ENCODE results near the gene MCEE.
"Not testable (repeated sequence)": the region's sequence is repeated elsewhere in the genome, so short reads cannot be mapped to it uniquely, and the experiment has no call there.

The MCEE gene

GRCh38 chr2:71148506-71149063 lies 18.6 kb upstream of the MCEE start:
- DNase-seq (ENCODE audit: extremely low spot score): no peak
- ChIA-PET POLR2A (no interaction called here), CTCF (interaction anchor here (0.7 to 2.4 kb wide), 5 partner anchors 8 to 147 kb away, joined by 3 to 11 read pairs (median 5); no protein-coding TSS in a partner anchor)
- TF ChIP-seq CTCF (IDR thresholded peaks at IDR 0.05; ENCODE audit: control extremely low read depth, extremely low read depth, low read depth, missing control alignments): no peak

DNA sequence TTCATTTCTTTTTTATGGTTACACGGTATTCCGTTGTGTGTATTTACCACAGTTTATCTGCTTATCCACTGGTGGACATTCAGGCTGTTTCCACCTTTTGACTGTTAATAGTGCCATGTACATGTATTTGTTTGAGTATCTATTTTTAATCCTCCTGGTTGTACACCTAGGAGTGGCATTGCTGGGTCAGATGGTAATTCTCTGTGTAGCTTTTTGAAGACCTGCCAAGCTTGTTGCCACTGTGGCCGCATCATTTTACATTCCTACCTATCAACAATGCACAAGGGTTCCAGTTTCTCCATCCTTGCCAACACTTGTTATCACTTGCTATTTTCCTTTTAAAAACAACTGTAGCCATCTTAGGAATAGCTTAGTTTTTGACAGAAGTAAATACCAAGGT lies 13.8 kb upstream of the MCEE start:
- POLR2A ChIA-PET: no interaction called here
- CTCF ChIA-PET: interaction anchor here (0.7 to 4.9 kb wide), 9 partner anchors 10 to 130 kb away, joined by 3 to 39 read pairs (median 4); partner anchors contain the start of gene MPHOSPH10
- DNase-seq (ENCODE audit: extremely low spot score): no peak
- TF ChIP-seq CTCF (IDR thresholded peaks at IDR 0.05; ENCODE audit: control extremely low read depth, extremely low read depth, low read depth, missing control alignments): no peak

DNA sequence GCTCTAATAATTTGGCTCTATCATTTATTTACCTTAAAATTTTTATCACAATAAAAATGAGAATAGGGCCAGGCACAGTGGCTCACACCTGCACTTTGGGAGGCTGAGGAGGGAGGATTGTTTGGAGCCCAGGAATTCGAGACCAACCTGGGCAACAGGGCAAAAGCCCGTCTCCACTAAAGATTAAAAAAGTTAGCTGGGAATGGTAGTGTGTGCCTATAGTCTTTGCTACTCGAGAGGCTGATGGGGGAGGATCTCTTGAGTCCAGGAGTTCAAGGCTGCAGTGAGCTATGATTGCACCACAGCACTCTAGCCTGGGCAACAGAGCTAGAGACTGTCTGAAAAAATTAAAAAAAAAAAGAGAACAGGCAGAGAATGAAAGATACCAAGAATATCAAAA lies 6.1 kb upstream of the MCEE start:
- POLR2A ChIA-PET: no interaction called here
- no peak for DNase-seq (ENCODE audit: extremely low spot score)
- CTCF ChIA-PET: interaction anchor here (1.5 to 1.7 kb wide), 2 partner anchors 10 to 59 kb away, joined by 3 read pairs; no protein-coding TSS in a partner anchor
- no peak for TF ChIP-seq CTCF (IDR thresholded peaks at IDR 0.05; ENCODE audit: control extremely low read depth, extremely low read depth, low read depth, missing control alignments)

DNA sequence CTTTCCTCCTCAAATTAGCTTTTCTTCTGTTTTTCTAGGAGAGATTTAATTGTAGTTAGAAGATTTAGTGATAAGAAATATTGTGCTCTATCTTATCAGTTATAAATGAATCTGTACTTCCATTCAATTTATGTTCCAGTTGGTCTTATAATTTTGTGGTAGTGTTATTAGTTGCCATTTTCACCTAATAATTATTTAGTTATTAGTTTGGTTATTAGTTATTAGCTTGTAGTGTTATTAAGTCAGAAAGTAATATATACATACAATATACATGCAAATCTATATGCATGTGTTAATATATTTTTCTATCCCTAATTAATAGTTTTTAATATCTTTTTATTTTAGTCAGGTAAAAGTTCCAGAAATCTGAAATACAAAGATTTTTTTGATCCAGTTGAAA lies 3.6 kb upstream of the MCEE start:
- ChIA-PET CTCF (interaction anchor here (1.1 to 4.5 kb wide), 5 partner anchors 11 to 62 kb away, joined by 3 to 20 read pairs (median 5); no protein-coding TSS in a partner anchor), POLR2A (no interaction called here)
- no peak for DNase-seq (ENCODE audit: extremely low spot score)
- TF ChIP-seq CTCF (IDR thresholded peaks at IDR 0.05; ENCODE audit: control extremely low read depth, extremely low read depth, low read depth, missing control alignments): no peak

DNA sequence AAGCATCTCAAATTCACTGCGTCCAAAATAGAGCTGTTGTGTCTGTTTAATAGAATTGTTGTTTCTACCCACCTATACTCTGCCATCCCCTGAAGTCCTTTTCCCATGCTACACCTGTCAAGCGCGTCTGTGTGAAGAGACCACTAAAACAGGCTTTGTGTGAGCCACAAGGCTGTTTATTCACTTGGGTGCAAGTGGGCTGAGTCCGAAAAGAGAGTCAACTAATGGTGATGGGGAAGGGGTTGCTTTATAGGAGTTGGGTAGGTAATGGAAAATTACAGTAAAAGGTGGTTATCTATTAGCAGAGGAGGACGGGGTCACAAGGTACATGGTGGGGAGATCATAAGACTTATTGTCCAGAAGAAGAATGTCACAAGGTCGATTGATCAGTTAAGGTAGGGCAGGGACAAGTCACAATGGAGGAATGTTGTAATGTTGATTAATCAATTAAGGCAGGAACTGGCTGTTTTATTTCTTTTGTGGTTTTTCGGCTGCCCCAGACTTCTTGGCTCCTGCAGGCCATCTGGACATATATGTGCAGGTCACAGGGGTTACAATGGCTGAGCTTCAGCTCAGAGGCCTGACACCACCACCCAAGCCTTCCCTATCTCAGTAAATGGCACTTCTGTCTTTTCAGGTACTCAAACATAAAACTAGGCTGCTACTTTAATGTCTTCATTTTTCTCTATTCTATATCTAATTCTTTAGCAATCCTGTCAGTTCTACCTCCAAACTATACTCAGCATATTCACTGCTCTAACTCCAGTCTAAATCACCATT lies 1.5 kb upstream of the MCEE start:
- DNase-seq (ENCODE audit: extremely low spot score): not testable (repeated sequence)
- CTCF ChIA-PET: interaction anchor here (1.0 to 4.5 kb wide), 2 partner anchors 13 to 60 kb away, joined by 4 to 20 read pairs; no protein-coding TSS in a partner anchor
- POLR2A ChIA-PET: interaction anchor here (1.8 kb wide), 1 partner anchor 60 kb away, joined by 9 read pairs; no protein-coding TSS in a partner anchor

GRCh38 chr2:71130905-71131244 lies 846 bp upstream of the MCEE start:
- peak; percentile 28 for DNase-seq (ENCODE audit: extremely low spot score)
- CTCF ChIA-PET: interaction anchor here (1.0 to 4.5 kb wide), 2 partner anchors 13 to 60 kb away, joined by 4 to 20 read pairs; no protein-coding TSS in a partner anchor
- POLR2A ChIA-PET: interaction anchor here (1.5 to 1.8 kb wide), 2 partner anchors 60 to 62 kb away, joined by 9 read pairs; partner anchors contain the start of gene NAGK
- TF ChIP-seq CTCF (IDR thresholded peaks at IDR 0.05; ENCODE audit: control extremely low read depth, extremely low read depth, low read depth, missing control alignments): no peak

GRCh38 chr2:71129902-71130151 lies 202 bp downstream of the MCEE start:
- DNase-seq (ENCODE audit: extremely low spot score): no peak
- ChIA-PET POLR2A (interaction anchor here (1.5 to 1.8 kb wide), 2 partner anchors 59 to 61 kb away, joined by 9 read pairs; partner anchors contain the start of gene NAGK), CTCF (interaction anchor here (1.2 to 4.5 kb wide), 3 partner anchors 29 to 836 kb away, joined by 3 to 20 read pairs (median 9); partner anchors contain the start of gene SNRPG)
- no peak for TF ChIP-seq CTCF (IDR thresholded peaks at IDR 0.05; ENCODE audit: control extremely low read depth, extremely low read depth, low read depth, missing control alignments)

Data from GM10248 (cell line).